HG02678 (cell line): ENCODE results near the gene ULBP1.
"Not testable (repeated sequence)": the region's sequence is repeated elsewhere in the genome, so short reads cannot be mapped to it uniquely, and the experiment has no call there.

Experiments used
- ATAC-seq: cut with Tn5 transposase; IDR thresholded peaks from one replicate; pipeline ENCODE4 v1.9.1; 2021; ENCODE audit warnings: mild to moderate bottlenecking, moderate library complexity; ENCODE audit not compliant: unreplicated experiment

The ULBP1 gene

GRCh38 chr6:149969635-149970034, 5.9 kb downstream of the ULBP1 start:
- ATAC-seq = no peak

GRCh38 chr6:149974394-149974793, 10.7 kb downstream of the ULBP1 start:
- ATAC-seq = not testable (repeated sequence)

- no peak for ATAC-seq
Measured at GRCh38 chr6:149974825-149975224, 11.1 kb downstream of the ULBP1 start.

- ATAC-seq = no peak
Measured at GRCh38 chr6:149975400-149975799, 11.7 kb downstream of the ULBP1 start.

GRCh38 chr6:149977221-149977620, 13.5 kb downstream of the ULBP1 start:
- ATAC-seq = no peak

- ATAC-seq = no peak
Measured at GRCh38 chr6:149978610-149979009, 14.9 kb downstream of the ULBP1 start.

- no peak for ATAC-seq
Measured at GRCh38 chr6:149979293-149979692, 15.6 kb downstream of the ULBP1 start.

GRCh38 chr6:149983145-149983544, 19.4 kb downstream of the ULBP1 start:
- no peak for ATAC-seq

GRCh38 chr6:149984773-149985172, 21.0 kb downstream of the ULBP1 start:
- ATAC-seq = no peak

- no peak for ATAC-seq
Measured at GRCh38 chr6:149985481-149985937, 21.8 kb downstream of the ULBP1 start.

GRCh38 chr6:149987602-149988107, 23.9 kb downstream of the ULBP1 start:
- ATAC-seq = no peak

- ATAC-seq = no peak
Measured at GRCh38 chr6:149988550-149989346, 25.0 kb downstream of the ULBP1 start.

GRCh38 chr6:149990212-149990660, 26.5 kb downstream of the ULBP1 start:
- ATAC-seq = no peak

- no peak for ATAC-seq
Measured at GRCh38 chr6:149990661-149991471, 27.1 kb downstream of the ULBP1 start.

GRCh38 chr6:149991472-149991795, 27.7 kb downstream of the ULBP1 start:
- not testable (repeated sequence) for ATAC-seq

- ATAC-seq = no peak
Measured at GRCh38 chr6:149991838-149992237, 28.1 kb downstream of the ULBP1 start.

GRCh38 chr6:149995235-149995750, 31.6 kb downstream of the ULBP1 start:
- no peak for ATAC-seq

GRCh38 chr6:149995971-149996370, 32.2 kb downstream of the ULBP1 start:
- ATAC-seq = no peak

- ATAC-seq = no peak
Measured at GRCh38 chr6:149999636-150000035, 35.9 kb downstream of the ULBP1 start.

- ATAC-seq = peak; percentile 49
Measured at GRCh38 chr6:150001295-150002008, 37.7 kb downstream of the ULBP1 start.

GRCh38 chr6:150002710-150003109, 39.0 kb downstream of the ULBP1 start:
- ATAC-seq = no peak
